GM19467 (cell line): ENCODE results near the gene STAC2.
"Not testable (repeated sequence)": the region's sequence is repeated elsewhere in the genome, so short reads cannot be mapped to it uniquely, and the experiment has no call there.

Source experiments
- ATAC-seq: cut with Tn5 transposase; IDR thresholded peaks from one replicate; pipeline ENCODE4 v1.9.1; 2021; ENCODE audit warnings: mild to moderate bottlenecking, moderate library complexity; ENCODE audit not compliant: unreplicated experiment

Gene STAC2

GRCh38 chr17:39191750-39192510 lies 33.8 kb downstream of the STAC2 start:
- no peak for ATAC-seq

- ATAC-seq, result no peak
These were observed 38.5 kb downstream of the STAC2 start for GRCh38 chr17:39187152-39187830.

GRCh38 chr17:39186481-39187002 lies 39.2 kb downstream of the STAC2 start:
- no peak for ATAC-seq

DNA sequence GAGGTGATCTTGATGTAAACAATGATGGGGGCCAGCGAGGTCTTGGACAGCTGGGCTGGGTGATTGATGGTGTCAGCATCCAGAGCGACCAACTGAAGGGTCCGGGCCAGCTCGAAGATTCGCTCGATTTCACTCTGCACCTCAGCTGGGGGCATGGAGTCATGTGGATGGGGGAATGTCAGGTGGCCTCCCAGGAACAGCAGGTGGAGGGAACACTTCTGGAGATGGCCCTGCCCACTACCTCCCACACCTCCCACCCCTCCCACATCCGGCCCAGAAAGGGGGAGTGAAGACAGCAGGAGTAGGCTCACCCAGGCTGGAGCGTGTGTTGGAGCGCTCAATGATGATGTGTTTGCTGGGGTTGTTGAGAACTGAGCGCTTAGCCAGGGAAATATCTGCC lies 42.0 kb downstream of the STAC2 start:
- ATAC-seq, result no peak

GRCh38 chr17:39183045-39183444 lies 42.7 kb downstream of the STAC2 start:
- no peak for ATAC-seq

DNA sequence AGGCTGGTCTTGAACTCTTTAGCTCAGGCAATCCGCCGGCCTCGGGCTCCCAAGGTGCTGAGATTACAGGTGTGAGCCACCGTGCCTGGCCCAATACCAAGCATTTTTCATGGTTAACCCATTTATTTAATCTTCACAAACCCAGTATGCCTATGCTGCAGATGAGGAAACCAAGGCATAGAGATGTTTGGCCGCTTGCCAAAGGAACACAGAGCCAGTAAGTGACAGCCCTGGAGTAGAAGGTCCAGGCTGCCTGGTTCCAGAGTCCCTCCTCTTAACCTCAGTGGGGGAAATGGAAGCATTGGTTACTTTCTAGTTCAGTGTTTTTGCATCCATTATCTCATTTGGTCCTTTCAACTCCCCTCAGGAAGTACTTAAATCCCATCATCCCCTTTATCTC lies 44.4 kb downstream of the STAC2 start:
- no peak for ATAC-seq

GRCh38 chr17:39178536-39178935 lies 47.2 kb downstream of the STAC2 start:
- no peak for ATAC-seq

- no peak for ATAC-seq
These were observed 48.5 kb downstream of the STAC2 start for GRCh38 chr17:39177256-39177655.

DNA sequence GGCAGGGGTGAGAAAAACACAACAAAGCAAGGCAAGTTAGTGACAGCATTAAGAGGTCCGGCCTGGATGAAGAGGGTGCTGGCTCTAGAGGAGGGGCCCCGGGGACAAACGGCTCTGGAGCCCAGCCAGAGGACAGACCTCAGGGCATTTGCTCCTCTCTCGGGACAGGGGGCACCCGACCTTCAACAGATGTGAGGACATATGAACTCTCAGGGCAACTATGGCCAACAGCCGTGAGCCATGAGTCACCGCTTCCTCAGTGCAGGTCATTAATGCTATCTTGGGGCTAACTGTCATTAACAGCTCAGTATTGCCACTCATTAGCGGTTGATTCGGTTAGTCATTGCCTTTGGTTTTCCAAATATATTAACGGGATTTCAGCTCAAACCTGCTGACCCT lies 50.1 kb downstream of the STAC2 start:
- no peak for ATAC-seq

- no peak for ATAC-seq
These were observed 50.6 kb downstream of the STAC2 start for GRCh38 chr17:39174920-39175694.

GRCh38 chr17:39173526-39174274 lies 52.0 kb downstream of the STAC2 start:
- no peak for ATAC-seq

GRCh38 chr17:39173080-39173479 lies 52.7 kb downstream of the STAC2 start:
- no peak for ATAC-seq

DNA sequence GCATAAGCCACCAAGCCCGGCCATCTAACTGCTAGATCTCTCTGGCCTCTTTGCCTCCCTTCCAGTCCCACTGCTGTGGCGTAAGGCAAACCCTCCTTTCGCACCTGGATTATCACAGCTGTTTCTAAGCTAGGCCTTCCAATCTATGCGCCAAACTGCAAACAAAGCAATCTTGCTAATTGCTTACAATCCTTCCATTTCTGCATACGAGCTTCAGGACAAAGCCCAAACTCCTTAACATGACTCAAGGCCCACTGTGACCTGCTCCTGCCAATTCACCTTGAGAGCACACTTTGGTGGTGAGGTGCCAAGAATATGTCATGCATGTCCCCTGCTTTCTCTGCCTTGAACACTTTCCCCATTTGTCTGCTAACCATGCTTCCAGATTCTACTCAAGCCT lies 53.8 kb downstream of the STAC2 start:
- no peak for ATAC-seq

DNA sequence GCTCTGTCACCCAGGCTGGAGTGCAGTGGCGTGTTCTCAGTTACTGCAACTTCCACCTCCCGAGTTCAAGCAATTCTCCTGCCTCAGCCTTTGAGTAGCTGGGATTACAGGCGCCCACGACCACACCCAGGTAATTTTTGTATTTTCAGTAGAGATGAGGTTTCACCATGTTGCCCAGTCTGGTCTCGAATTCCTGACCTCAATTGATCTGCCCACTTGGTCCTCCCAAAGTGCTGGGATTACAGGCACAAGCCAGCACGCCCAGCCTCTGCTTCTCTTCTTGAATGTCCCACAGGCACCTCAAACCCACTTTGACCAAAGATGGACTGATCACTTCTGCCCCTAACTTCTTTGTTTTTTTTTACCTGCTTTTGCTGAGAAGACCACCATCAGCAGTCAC lies 55.2 kb downstream of the STAC2 start:
- no peak for ATAC-seq

DNA sequence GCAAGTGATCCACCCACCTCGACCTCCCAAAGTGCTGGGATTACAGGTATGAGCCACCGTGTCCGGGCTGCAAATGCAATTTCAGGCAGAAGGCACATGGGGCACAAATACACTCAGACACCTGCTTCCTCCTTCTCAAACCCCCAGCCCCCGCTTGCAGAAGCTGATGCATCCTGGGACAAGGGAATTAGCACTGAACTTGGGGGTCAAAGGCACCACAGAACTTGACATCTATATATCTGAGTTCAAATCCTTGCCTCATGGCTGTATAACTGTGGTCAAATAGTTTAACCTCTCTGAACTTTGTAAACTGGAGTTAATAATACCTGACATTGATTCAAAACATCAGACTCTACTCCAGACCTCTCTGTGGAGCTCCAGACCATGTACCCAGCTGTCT lies 55.6 kb downstream of the STAC2 start:
- no peak for ATAC-seq

GRCh38 chr17:39169518-39169917 lies 56.2 kb downstream of the STAC2 start:
- no peak for ATAC-seq

GRCh38 chr17:39169101-39169500 lies 56.6 kb downstream of the STAC2 start:
- no peak for ATAC-seq

DNA sequence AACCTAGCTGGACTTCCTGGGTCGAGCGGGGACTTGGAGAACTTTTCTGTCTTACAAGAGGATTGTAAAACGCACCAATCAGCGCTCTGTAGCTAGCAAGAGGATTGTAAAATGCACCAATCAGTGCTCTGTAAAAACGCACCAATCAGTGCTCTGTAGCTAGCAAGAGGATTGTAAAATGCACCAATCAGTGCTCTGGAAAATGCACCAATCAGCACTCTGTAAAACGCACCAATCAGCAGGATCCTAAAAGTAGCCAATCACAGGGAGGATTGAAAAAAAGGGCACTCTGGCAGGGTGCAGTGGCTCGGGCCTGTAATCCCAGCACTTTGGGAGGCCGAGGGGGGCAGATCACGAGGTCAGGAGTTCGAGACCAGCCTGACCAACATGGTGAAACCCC lies 57.2 kb downstream of the STAC2 start:
- ATAC-seq, result not testable (repeated sequence)

- no peak for ATAC-seq
These were observed 58.3 kb downstream of the STAC2 start for GRCh38 chr17:39167476-39167875.

DNA sequence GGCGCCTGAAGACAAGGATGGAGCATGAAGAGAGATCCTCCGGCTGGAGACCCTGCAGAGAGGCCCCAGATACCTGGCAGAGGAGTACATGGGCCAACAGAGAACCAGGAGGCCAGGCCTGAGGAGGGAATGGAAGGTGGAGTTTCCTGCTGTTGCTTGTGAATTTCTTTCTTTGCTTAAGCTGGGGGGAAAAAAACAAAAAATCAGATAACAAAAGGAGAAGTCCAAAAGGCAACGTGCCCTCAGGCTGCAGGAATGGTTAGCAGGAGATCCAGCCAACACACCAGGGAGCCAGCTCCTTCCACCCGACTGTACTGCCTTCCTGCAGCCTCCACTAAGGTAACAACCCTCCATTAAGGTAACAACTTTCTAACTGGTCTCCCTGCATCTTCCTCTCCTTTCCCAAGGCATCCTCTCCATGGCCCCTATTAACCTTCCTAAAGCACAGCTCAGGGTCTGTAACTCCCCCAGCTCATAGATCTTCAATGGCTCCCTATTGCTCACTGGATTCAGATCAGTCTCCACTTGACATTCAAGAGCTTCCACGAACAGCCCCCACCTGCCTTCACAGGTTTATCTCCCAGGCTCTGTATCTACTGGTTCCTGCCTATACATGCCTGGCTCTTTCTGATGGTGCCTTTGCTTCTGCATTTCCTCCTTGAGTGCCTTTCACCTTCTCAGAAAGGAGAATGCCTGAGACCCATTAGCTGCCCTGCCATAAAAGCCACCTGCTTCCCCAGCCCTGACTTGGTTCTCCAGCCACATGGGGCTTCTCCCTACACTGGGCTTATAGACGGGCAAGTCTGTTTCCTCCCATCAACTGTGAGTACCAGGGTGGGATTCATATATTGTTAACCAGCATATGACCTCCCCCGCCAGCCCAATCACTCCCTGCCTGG lies 59.1 kb downstream of the STAC2 start:
- ATAC-seq, result no peak
